Smooth muscle cell of the umbilical artery (primary cell): ENCODE data around the gene KIF6. TPM values are rescaled to one million over a fixed set of nuclear protein-coding genes. Genes with fewer than 3 reads are reported as not detected.

ENCODE experiments used
- total RNA-seq: library from RNA; depleted of rRNA; stranded (reverse); fragments of >200 nt; gene quantifications from 2 replicates; pipeline ENCODE4 v1.2.3, GENCODE V29; 2014

Gene KIF6
- 0.30 and 0.55 TPM in 2 replicates for total RNA-seq

DNA sequence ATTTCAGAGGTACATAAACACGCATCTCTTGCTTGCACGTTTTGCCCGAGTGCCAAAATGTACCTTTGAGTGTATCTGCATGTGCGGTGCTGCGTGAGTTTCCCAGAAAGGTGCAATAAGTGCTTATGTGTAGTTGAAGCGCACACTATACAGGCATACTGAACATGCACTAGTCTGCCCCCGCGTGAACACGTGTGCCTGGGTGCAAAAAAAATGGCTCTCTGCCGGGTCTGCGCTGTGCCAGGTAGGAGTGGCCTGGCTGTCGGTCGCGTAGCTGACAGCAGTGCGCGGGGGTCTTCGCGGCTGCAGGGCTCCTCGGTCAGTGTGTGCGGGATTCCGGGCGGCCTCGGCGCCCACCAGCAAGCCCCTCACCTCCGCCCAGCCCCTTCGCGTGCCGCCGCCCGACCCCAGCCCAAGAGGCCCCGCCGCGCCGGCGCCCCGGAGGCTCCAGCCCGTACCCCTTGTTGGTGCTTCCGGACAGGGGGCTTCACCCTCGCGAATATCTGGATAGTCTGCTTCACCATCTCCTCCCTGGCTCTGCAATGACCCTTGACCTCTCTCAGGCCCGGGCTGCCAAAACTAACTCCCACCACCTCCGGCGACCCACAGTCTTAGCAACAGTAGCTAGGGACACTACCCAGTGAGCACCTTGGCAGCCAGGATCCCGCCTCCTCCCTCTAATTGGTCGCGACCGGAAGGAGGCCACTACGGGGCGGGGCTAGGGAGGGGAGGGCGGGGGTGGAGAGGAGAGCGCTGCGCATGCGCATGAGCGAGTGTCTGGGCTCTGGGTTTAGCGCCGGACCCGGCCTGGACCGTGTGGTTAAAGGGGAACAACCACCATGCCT lies at the start of gene KIF6:
Gene KIF6, minus strand, starts transcription at position 622 of the 845 bp plus-strand sequence. Its CDS starts 98 bp downstream, at position 524.

GRCh38 chr6:39322306-39322850 lies 402.8 kb downstream of the KIF6 start, which contains the start of gene KCNK16:
Gene KCNK16 (minus strand): TSS chr6:39322702. CDS start chr6:39322540, 162 bp downstream.

GRCh38 chr6:39314273-39314795 lies 410.9 kb downstream of the KIF6 start, which contains the start of gene KCNK17:
Gene KCNK17 (minus strand): TSS chr6:39314419. CDS start chr6:39314320, 99 bp downstream.

Other genes with a start within 250 kb of the KIF6 start
- gene DAAM2, start 67.0 kb upstream of the KIF6 start, total RNA-seq: 1.2 and 1.4 TPM in 2 replicates
- 11.0 and 14.3 TPM in 2 replicates for gene MOCS1, start 209.1 kb upstream of the KIF6 start, total RNA-seq